ENCODE data around the gene GPR137C. TPM values are rescaled to one million over a fixed set of nuclear protein-coding genes. Genes with fewer than 3 reads are reported as not detected.

GPR137C gene
- total RNA-seq, 1 experiment from 2014 or later: 0.89 TPM

DNA sequence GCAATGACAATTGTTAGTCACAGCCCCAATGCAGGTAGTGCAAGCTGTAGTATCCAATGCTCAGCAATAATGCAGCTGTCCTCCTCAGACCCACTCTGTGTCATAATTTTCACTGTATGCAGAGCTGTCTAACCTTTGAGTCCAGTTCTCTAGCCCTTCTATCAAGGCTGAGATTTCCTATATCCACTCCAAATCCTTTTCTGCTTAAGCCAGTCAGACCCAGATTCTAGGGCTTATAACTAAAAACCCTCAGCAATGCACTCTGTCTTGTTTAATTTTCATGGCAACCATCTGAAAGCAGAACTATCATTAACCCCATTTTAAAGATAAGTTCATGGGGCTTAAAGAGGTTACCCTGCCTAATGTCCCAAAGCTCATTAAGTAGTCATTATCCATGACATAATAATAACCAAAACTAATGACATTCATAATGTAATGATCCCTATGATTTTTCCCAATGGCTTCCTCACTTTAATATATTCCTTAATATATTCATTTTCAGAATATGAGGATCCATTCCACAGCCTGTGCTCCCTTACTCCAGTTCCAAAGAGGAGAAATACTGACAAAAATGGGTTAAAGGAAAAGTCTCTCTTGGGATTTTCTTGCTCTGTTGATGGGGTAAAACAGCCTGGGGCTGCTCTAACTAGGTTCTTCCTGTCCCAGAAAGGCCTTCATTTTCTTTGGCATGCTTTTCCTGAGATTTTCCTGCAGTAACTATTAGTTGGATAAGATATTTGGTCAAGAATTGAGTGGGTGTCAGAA, 29.9 kb upstream of the GPR137C start:
- Histone ChIP-seq H3K9me3 (ENCODE audit: control insufficient read depth in 1 of 2, insufficient read depth in 1 of 2, low read depth in 1 of 2, low read length in 2 of 2) (no peaks in the 10 kb centered on the region), H3K27me3 (ENCODE audit: insufficient read depth, low read length) (no peaks in the 10 kb centered on the region), H2AFZ (ENCODE audit: low read depth, low read length, poor library complexity, severe bottlenecking) (no peak overlapping the region), H3K79me2 (ENCODE audit: insufficient read depth, low read length) (no peaks in the 10 kb centered on the region), H4K20me1 (ENCODE audit: insufficient read depth) (no peaks in the 10 kb centered on the region), H3K9me2 (ENCODE audit: insufficient read depth) (no peaks in the 10 kb centered on the region), H3K4me2 (ENCODE audit: low read length) (no peak overlapping the region), H3K9ac (ENCODE audit: low read length) (no peak overlapping the region), H3K4me3 (replicated peaks in 1 of 2; ENCODE audit: low read depth in 1 of 2, low read length in 2 of 2) (no peak overlapping the region), H3K36me3 (ENCODE audit: control insufficient read depth in 1 of 2, insufficient read depth in 2 of 2, low read length in 2 of 2) (no peaks in the 10 kb centered on the region), H3K4me1 (ENCODE audit: control insufficient read depth in 1 of 2, insufficient read depth in 2 of 2, low read length in 2 of 2) (no peaks in the 10 kb centered on the region), H3K27ac (ENCODE audit: low read depth, low read length) (no peak overlapping the region)
- POLR2A ChIA-PET: no interaction called here
- intact Hi-C loops (cut with micrococcal nuclease): no loop called here
- ATAC-seq (no peak), DNase-seq (ENCODE audit: low read depth, low spot score) (no peak)
- CTCF ChIA-PET: no interaction called here
- no peak for TF ChIP-seq EZH2 (IDR thresholded peaks at IDR 0.05)
- TF ChIP-seq JUND (IDR thresholded peaks at IDR 0.05): no peak
- TF ChIP-seq ELF1 (IDR thresholded peaks at IDR 0.05; ENCODE audit: borderline replicate concordance, low read depth): no peak
- TF ChIP-seq ZFX (IDR thresholded peaks at IDR 0.05): no peak
- no peak for TF ChIP-seq ZNF274 (IDR thresholded peaks at IDR 0.05; ENCODE audit: low read depth, low read length)
- TF ChIP-seq SRF (IDR thresholded peaks at IDR 0.05; ENCODE audit: low read depth): no peak
- TF ChIP-seq, protein P1, sequence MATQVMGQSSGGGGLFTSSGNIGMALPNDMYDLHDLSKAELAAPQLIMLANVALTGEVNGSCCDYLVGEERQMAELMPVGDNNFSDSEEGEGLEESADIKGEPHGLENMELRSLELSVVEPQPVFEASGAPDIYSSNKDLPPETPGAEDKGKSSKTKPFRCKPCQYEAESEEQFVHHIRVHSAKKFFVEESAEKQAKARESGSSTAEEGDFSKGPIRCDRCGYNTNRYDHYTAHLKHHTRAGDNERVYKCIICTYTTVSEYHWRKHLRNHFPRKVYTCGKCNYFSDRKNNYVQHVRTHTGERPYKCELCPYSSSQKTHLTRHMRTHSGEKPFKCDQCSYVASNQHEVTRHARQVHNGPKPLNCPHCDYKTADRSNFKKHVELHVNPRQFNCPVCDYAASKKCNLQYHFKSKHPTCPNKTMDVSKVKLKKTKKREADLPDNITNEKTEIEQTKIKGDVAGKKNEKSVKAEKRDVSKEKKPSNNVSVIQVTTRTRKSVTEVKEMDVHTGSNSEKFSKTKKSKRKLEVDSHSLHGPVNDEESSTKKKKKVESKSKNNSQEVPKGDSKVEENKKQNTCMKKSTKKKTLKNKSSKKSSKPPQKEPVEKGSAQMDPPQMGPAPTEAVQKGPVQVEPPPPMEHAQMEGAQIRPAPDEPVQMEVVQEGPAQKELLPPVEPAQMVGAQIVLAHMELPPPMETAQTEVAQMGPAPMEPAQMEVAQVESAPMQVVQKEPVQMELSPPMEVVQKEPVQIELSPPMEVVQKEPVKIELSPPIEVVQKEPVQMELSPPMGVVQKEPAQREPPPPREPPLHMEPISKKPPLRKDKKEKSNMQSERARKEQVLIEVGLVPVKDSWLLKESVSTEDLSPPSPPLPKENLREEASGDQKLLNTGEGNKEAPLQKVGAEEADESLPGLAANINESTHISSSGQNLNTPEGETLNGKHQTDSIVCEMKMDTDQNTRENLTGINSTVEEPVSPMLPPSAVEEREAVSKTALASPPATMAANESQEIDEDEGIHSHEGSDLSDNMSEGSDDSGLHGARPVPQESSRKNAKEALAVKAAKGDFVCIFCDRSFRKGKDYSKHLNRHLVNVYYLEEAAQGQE (IDR thresholded peaks at IDR 0.05; ENCODE audit: low read depth): no peak
- no peak for TF ChIP-seq CBX3 (IDR thresholded peaks at IDR 0.05; ENCODE audit: low read depth)
- RAD21 ChIA-PET (ENCODE audit: low non-redundant PET in 1 of 2, low total read pairs in 2 of 2, uncharacterized antibody in 2 of 2, unreplicated experiment in 2 of 2): no interaction called here
- BruUV-seq (replicated peaks): no TSS peak

Measured in HCT116 (cell line).